Measurements from ENCODE around the gene SPIRE1. TPM values are rescaled to one million over a fixed set of nuclear protein-coding genes. Genes with fewer than 3 reads are reported as not detected.

SPIRE1 gene
- 12.3 and 14.2 TPM in 2 replicates for total RNA-seq

GRCh38 chr18:12657684-12658425 lies at the start of gene SPIRE1:
Gene SPIRE1 (minus strand): TSS chr18:12658107. CDS start chr18:12657866, 241 bp downstream.

GRCh38 chr18:12702221-12703095 lies 44.6 kb upstream of the SPIRE1 start, which contains the start of the genes CEP76 and PSMG2:
Gene CEP76 (minus strand): TSS chr18:12702723. CDS start chr18:12702548, 175 bp downstream.
Gene PSMG2 (plus strand): TSS chr18:12703042. CDS start chr18:12703108, 66 bp downstream.

Other genes with a start within 250 kb of the SPIRE1 start
- 6.1 and 6.5 TPM in 2 replicates for gene CEP76, start 44.6 kb upstream of the SPIRE1 start, total RNA-seq
- 56.8 and 77.4 TPM in 2 replicates for gene PSMG2, start 44.9 kb upstream of the SPIRE1 start, total RNA-seq
- gene PTPN2, start 226.1 kb upstream of the SPIRE1 start, total RNA-seq: 22.3 and 24.1 TPM in 2 replicates